ENCODE measurements around the gene TMEM240.
A peak's percentile ranks its signal among the peaks of the same experiment; 100 is the strongest.
"Not testable (repeated sequence)": the region's sequence is repeated elsewhere in the genome, so short reads cannot be mapped to it uniquely, and the experiment has no call there.

Gene TMEM240

DNA sequence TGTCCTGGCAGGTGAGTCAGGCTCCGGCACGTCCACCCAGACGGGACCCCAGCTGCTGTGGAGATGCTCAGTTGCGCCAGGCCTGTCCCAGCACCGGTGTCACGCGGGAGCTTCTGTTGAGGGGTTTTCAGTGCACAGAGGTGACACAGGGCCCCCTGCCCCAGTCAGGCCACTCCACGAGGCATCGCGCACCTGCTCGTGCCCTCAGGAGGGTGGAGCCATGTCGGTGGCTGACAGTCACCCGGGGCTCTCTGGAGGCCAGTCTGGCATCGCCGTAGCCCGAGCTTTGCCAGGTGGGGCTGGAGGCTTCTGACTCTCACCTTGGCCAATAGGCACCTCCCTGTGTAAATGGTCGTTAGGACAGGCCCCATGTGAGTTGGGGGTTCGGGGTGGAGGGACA, 11.1 kb downstream of the TMEM240 start:
- Histone ChIP-seq H3K4me3 (no peak overlapping the region), H3K27ac (no peak overlapping the region)

DNA sequence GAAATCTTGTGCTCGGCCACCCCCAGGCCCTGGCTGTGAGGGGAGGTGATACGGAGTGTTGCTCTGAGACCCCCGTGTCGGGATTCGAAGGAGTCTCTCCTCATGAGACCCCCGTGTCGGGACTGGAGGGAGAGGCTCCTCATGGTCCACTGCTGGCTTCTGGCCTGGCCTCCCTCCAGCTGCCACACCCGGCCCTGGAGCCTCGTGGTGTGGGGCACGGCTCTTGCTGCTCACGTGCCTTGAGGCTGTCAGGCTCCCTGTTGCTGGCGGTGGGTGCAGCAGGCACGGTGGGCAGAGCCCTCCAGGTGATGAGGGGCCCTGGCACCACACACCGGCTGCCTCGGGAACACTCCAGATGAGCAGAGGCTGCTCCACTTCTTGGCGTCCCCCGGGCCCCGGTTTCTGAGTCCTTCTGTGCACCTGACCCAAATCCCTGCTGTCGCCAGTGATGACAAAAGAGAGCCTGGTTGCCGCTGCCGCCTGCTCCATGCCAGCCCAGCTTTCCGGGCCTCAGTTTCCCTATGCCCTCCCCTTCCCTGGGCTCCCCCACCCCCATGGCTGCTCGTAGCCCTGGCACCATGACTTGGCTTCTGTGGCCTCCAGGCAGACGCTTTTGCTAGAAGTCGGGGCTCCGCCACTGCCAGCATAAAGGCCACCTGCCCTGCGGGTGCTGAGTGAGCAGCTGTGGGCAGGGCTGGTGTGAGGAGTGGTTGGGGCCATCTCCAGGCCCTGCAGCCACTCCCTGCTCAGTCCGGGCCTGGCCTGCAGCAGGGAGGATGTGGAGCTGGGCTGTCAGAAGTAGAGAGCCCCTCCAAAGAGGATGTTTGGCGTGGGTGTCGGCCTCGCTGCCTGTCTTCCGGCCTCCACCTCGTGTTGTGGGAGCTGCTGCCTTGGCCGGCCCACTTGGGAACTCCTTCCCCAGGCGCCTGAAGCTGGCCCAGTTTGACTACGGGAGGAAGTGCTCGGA, 11.8 kb downstream of the TMEM240 start:
- Histone ChIP-seq H3K27ac (no peak overlapping the region), H3K4me3 (no peak overlapping the region)

DNA sequence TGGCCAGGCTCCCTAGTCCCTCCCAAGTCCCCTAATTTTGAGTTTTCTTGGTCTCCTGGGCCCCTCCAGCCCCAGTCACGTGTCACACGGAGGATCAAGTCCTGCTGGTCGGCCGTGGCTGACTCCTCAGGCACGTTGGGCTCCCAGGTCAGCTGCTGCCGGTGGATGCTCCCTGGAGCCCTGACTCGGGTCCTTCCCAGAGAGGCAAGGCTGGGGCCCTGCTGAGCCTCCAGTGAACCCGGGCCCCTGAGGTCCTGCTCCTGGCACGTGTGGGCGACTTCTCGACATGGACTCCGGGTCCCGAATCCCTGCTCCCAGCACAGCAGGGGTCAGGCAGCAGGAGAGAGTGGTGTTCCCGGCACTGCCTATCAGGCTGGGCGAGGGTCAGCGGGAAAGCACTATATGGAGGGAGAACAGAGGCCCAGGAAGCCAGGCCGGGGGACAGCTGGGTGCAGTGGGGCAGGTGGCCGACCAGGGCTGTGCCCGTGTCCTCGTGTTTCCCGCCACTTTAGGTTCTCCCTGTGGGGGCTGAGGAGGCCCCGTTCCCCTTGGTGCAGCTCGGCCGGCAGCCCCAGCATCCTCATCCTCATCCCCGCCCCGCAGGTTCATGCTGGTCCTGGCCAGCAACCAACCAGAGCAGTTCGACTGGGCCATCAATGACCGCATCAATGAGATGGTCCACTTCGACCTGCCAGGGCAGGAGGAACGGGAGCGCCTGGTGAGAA, 13.2 kb downstream of the TMEM240 start:
- H3K4me3 ChIP-seq: no peak overlapping the region
- H3K27ac ChIP-seq: no peak overlapping the region

DNA sequence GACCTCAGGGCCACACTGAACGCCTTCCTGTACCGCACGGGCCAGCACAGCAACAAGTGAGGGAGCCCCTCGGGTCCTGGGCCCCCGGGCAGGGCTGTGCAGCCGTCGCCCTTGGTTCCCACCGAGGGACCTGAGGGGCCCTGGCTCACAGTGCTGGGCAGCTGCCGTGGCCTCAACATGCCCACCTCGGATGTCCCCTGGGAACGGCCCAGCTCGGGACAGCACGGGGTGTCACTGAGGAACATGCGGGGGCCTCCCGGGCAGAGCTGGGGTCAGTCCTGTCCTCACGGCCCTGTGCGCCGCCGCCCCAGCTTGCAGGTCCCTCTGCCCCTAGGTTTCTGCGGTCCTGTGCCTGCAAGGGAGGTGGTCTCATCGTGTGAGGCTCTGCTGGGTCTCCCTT, 13.9 kb downstream of the TMEM240 start:
- H3K27ac ChIP-seq, H3K4me3 ChIP-seq: not testable (repeated sequence)

DNA sequence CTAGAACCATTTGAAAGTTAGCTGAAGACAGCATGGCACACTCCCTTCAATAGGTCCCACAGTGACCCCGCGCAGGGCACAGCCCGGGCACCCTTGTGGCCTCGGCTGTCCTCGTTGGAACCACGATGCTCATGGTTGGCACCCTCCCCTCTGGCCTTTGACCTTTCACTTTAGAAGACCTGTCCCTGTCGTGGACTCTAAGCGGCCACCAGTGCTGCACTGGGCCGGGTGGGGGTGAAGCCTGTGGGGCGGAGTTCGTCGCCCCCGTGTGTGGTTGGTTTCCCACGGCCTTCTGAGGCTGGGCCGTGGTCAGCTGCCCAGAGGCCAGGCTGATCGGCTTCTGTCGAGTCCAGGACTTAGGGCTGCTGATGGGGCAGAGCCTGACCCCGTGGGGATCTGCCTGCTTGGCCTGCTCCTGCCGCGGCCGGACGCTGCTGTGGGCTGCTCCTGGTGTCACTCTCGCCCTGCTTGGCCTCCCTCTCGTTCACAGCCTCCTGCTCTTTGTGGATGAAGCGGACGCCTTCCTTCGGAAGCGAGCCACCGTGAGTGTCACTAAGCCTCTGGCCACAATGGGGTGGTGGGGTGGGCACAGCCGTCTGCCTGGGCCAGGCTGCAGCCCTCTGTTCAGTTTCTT, 15.6 kb downstream of the TMEM240 start:
- not testable (repeated sequence) for H3K4me3 ChIP-seq, H3K27ac ChIP-seq

DNA sequence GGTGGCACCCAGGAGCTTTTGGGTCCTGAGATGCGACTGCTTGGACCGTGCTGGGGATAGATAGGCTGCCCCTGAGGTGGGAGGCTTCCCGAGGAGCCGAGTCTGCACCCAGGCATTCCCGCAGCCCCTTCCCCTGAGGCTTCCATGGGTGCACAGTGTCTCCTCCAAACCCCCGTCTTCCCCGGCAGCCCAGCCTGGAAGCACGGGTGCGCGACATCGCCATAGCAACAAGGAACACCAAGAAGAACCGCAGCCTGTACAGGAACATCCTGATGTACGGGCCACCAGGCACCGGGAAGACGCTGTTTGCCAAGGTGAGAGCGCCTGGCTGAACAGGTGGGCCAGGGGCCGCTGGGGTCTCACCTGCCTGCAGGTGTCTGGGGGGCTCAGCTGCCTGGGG, 16.8 kb downstream of the TMEM240 start:
- not testable (repeated sequence) for H3K27ac ChIP-seq, H3K4me3 ChIP-seq

DNA sequence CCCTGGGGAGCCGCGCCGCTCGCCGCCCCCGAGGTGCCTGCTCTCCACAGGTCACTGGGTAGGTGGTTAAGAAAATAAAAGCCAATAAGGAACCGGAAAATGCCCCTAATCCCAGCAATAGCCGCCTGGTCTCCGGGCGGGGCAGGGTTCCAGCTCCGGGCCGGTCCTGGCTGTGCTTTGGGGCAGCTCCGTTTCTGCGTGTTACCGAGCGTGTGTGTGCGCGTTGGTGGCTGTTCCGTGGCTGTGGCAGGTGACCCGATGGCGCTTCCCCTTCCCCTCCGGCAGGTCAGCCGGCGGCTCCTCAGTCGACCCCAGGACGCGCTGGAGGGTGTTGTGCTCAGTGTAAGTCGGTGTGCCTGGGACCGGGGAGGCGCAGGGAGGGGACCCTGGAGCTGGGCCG, 17.2 kb downstream of the TMEM240 start:
- not testable (repeated sequence) for H3K27ac ChIP-seq, H3K4me3 ChIP-seq

DNA sequence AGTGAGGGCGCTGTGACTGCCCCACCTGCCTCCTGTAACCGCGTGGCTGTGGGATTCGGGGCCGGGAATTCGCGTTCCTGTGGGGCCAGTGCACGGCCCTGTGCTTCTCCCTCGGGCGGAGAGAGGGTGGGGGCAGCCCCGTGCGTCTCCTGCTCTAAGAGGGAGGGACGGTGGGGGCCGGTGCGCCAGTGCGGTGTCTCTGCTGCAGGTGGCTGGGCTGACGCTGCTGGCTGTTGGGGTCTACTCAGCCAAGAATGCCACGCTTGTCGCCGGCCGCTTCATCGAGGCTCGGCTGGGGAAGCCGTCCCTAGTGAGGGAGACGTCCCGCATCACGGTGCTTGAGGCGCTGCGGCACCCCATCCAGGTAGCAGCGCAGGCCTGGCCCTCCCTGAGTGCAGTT, 17.9 kb downstream of the TMEM240 start:
- not testable (repeated sequence) for H3K4me3 ChIP-seq, H3K27ac ChIP-seq

DNA sequence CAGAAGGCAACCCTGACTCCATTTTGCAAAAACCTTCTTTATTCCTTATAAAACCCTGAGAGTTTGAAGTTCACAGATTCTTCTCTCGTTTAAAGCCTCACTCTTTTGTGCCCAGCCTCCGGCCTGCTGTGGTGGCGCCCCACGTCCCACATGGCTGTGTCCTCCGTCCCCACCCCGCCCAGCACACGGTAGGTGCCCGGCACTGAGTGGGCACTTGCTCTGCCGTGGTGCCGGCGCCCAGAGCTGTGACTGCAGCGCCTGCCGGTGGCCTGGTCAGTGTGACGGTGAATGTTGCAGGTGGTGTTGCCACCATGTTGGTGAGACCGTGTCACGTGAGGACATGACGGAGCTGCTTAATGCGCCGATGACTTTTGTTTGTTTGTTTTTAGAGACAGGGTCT, 19.1 kb downstream of the TMEM240 start:
- no peak overlapping the region for H3K4me3 ChIP-seq
- no peak overlapping the region for H3K27ac ChIP-seq

DNA sequence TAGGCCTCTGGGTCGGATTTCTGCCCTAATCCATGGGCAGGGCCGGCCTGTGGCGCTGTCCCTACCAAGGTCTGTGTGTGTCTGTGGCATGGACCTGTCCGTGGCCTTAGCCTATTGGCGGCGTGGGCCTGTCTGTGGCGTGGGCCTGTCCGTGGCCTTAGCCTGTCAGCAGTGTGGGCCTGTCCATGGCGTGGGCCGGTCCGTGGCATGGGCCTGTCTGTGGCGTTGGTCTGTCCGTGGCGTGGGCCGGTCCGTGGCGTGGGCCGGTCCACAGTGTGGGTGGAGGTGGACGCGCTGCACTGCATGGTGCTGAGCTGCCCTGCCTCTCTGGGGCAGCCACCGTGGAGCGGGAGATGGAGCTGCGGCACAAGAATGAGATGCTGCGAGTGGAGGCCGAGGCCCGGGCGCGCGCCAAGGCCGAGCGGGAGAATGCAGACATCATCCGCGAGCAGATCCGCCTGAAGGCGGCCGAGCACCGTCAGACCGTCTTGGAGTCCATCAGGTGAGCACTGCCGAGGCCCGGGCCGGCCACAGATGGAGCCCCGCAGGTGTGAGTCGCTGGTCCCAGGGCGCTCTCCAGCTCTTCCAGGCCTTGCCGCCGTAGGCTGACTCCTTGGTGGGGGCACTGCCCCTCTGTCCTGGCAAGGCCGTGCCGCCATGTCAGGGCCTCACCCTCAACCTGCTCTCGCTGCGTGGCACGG, 20.5 kb downstream of the TMEM240 start:
- not testable (repeated sequence) for H3K27ac ChIP-seq, H3K4me3 ChIP-seq

DNA sequence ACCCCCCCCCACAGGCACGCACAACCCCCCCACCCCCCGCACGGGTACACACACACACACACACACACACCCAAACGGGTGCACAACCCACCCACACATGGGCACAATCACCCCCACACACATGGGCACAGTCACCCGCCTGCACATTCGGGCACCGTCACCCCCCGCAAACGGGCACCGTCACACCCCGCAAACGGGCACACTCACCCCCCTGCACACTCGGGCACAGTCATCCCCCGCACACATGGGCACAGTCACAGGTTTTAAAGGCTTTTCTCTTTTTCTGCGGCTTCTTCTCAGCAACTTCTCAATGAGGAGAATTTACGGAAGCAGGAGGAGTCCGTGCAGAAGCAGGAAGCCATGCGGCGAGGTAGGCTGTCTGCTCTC, 21.8 kb downstream of the TMEM240 start:
- not testable (repeated sequence) for H3K27ac ChIP-seq, H3K4me3 ChIP-seq

DNA sequence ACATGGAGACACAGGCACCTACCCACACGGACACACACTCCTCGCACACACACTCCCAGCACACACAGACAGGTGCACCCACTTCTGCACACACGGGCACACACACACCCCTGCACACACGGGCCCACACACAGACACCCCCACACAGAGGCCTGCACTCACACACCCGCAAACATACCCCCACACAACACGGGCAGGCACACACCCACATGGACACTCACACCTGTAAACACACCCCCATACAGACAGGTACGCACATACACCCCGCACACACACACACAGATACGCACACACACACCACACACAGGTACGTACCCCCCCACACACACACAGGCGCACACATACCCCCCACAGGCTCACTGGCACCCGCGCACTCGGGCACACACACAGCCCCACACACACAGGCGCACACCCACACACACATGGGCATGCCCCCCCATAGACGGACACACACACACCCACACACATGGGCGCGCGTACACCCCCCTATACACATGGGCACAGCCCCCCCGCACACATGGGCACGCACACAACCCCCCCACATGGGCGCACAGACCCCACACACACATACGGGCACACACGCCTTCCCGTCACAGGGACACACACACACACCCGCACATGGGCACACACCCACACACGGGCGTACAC, 22.3 kb downstream of the TMEM240 start:
- H3K4me3 ChIP-seq: no peak overlapping the region

DNA sequence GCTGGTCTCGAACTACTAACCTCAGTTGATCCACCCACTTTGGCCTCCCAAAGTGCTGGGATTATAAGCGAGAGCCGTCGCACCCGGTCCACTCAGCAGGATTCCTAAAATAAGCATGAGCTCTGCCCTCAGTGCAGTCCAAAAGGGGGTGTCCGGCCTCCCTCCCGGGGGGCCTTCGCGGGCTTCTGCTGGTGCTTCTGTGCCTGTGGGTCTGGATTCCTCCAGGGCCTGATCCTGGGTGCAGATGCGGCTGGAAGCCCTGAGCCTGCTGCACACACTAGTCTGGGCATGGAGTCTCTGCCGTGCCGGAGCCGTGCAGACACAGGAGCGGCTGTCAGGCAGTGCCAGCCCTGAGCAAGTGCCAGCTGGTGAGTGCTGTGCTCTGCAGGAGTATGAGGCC, 23.5 kb downstream of the TMEM240 start:
- not testable (repeated sequence) for H3K27ac ChIP-seq, H3K4me3 ChIP-seq

More for the DNA sequence above, 22.3 kb downstream of the TMEM240 start:
- no peak overlapping the region for H3K27ac ChIP-seq

DNA sequence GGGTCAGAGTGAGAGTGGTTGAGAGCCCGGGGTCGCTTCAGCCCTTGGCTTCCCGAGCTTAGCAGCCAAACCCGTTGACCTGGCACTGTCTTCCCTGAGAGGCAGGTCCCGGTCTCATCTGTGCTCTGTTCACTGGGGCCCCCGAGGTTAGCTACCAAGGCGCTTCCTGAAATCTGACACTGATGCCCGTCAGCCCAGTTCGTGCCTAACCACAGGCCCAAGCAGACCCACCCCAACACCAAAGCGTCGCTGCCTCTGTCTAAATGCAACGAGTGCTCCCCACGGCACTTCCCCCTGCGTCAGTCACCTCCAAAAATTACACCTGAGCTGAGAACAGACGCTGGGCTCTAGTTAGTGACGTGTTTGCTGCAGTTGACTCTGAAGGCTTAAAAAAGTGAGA, 26.0 kb downstream of the TMEM240 start:
- not testable (repeated sequence) for H3K4me3 ChIP-seq, H3K27ac ChIP-seq

DNA sequence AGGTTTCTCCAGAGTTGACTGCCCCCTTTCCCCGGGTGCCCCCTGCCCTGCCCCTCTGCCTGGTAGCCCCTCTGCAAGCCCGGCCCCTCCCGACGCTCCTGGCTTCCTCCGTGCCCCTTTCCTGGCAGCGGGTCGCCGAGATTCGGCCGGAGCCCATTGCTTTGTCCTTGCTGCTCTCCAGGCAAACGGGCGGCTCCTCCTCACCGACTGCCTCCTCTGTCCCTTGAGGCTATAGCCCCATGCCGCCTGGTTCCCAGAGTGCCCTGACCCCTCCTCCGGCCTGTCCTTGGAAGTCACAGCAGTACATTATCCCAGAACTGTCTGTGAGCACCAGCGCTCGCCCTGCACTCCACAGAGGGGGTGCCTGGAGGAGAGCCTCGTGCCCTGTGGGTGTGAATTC, 26.7 kb downstream of the TMEM240 start:
- not testable (repeated sequence) for H3K27ac ChIP-seq, H3K4me3 ChIP-seq

DNA sequence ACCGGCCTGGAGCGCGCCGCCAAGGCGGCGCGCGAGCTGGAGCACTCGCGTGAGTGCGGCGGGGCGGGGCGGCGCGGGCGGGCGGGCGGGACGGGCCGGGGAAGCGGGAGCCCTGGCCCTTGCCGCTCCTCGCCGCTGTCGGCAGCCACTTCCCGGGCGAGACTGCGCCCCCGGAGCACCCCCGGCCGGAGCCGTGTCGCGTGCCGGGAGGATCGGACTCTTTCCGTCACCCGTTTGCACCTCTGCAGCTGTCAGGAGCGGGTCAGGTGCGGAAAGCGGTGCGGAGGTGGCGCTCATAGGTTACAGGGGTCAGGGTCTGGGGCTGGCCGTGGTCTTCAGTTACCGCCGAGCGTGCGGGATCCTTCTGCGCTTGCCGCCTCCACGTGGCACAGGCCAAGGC, 28.0 kb downstream of the TMEM240 start:
- H3K4me3 ChIP-seq: peak overlapping the region; percentile 66 to 95 (median 87)
- peak overlapping the region in 18 of 21 experiments; percentile 78 to 98 (median 95) for H3K27ac ChIP-seq

DNA sequence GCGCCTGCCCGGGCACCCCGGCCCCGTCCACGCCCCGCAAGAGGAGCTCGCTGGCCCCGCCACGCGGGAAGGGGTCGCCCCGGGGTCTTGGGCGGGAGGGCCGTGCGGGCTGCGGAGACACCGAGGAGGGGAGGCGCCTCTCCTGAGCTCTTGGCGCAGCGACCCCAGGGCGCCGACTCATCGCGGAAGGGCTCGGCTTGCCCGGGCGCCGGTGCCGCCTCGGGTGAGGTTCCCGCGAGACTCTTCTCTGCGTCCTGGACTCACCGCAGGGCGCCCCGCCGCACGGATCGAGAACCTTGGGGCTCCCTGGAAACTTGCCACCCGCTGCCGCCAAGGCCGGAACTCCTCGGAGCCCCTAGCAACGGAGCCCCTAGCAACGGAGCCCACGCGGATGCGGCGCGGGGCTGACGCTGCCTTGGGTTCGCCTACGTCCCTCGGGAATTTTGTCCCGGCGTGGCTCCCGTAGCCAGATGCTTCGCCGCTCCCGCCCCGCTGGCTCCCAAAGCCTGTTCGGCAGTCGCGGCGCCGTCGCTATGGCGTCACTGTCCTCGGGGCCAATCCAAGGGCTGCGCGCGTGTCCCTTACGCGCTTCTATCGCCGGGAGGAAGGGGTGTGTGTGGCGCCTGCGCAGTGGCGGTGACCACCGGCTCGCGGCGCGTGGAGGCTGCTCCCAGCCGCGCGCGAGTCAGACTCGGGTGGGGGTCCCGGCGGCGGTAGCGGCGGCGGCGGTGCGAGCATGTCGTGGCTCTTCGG, 28.7 kb downstream of the TMEM240 start, which contains the start of gene ATAD3A:
Gene ATAD3A (plus strand): TSS at position 630 of the 753 bp plus-strand sequence. CDS start 107 bp downstream, at position 737.
- peak within 1 kb of the TSS; percentile 66 to 95 (median 87) for H3K4me3 ChIP-seq
- H3K27ac ChIP-seq: peak within 1 kb of the TSS; percentile 58 to 98 (median 95)

DNA sequence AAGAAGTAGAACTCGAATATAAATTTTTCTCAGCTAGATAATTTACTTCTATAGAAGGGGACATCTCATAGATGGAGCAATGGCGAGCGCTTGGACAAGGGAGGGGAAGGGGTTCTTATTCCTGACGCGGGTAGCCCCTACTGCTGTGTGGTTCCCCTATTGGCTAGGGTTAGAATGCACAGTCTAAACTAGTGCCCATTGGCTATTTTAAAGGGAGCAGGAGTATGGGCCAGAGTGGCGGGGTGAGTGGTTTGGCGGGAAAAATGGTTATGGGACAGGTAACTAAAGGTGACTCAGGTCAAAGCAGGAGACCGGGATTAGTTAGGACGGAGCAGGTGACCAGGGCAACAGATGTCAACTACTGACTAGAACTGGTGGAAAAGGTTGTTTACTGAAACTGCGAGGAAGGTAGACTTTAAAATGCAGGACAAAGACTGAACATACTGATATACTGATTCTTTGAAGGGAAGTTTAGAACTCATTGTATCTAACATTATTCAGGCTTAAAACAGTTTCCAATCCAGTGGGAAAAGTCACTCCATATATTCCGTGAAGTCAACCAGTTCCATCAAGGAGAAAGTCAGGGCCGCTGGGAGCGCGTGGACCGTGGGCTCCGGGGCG, 29.4 kb downstream of the TMEM240 start:
- H3K27ac ChIP-seq: peak overlapping the region; percentile 58 to 98 (median 95)
- peak overlapping the region; percentile 66 to 95 (median 87) for H3K4me3 ChIP-seq
